Right lung (tissue), 5 donors: ENCODE results near the gene AMIGO3. TPM values are rescaled to one million over a fixed set of nuclear protein-coding genes. Genes with fewer than 3 reads are reported as not detected.
"Not testable (repeated sequence)": the region's sequence is repeated elsewhere in the genome, so short reads cannot be mapped to it uniquely, and the experiment has no call there.

Source experiments
- DNase-seq, 2 donors: peaks; one replicate each; pipeline ENCODE4 v3.0.0-alpha.2; 2013
- polyA plus RNA-seq, 5 donors: library from polyadenylated mRNA; unstranded; fragments of 120-200 nt; gene quantifications; one replicate each; pipeline versions ENCODE4 v1.2.1 to v1.2.3, GENCODE V29; 2013; ENCODE audit warnings: inconsistent platforms in 1 of 5, low replicate concordance in 1 of 5; ENCODE audit not compliant: insufficient read length in 5 of 5, insufficient read depth in 1 of 5

AMIGO3 gene
- polyA plus RNA-seq, 5 donors, result 0.66 to 2.6 (median 1.9) TPM

GRCh38 chr3:49712631-49713317 lies 6.7 kb downstream of the AMIGO3 start:
- DNase-seq, result no peak

- no peak for DNase-seq
These were observed 7.3 kb downstream of the AMIGO3 start for GRCh38 chr3:49712166-49712565.

- no peak for DNase-seq
These were observed 8.0 kb downstream of the AMIGO3 start for GRCh38 chr3:49711489-49711888.

- no peak for DNase-seq
These were observed 9.6 kb downstream of the AMIGO3 start for GRCh38 chr3:49709852-49710251.

GRCh38 chr3:49707113-49707480 lies 12.4 kb downstream of the AMIGO3 start:
- no peak for DNase-seq

GRCh38 chr3:49706456-49707112 lies 12.9 kb downstream of the AMIGO3 start:
- no peak for DNase-seq

- no peak for DNase-seq
These were observed 14.0 kb downstream of the AMIGO3 start for GRCh38 chr3:49705390-49705960.

GRCh38 chr3:49704629-49705028 lies 14.9 kb downstream of the AMIGO3 start:
- no peak for DNase-seq

- no peak for DNase-seq
These were observed 15.5 kb downstream of the AMIGO3 start for GRCh38 chr3:49703956-49704355.

- DNase-seq, result peak in 1 of 2 donors; percentile 29
These were observed 16.0 kb downstream of the AMIGO3 start for GRCh38 chr3:49703443-49703927.

GRCh38 chr3:49702672-49703071 lies 16.8 kb downstream of the AMIGO3 start:
- no peak for DNase-seq

- no peak for DNase-seq
These were observed 18.0 kb downstream of the AMIGO3 start for GRCh38 chr3:49701388-49702077.

- no peak for DNase-seq
These were observed 18.9 kb downstream of the AMIGO3 start for GRCh38 chr3:49700453-49701128.

GRCh38 chr3:49700014-49700413 lies 19.5 kb downstream of the AMIGO3 start:
- DNase-seq, result no peak

GRCh38 chr3:49699281-49699979 lies 20.1 kb downstream of the AMIGO3 start:
- DNase-seq, result no peak

GRCh38 chr3:49695350-49696015 lies 24.0 kb downstream of the AMIGO3 start:
- not testable (repeated sequence) for DNase-seq

- not testable (repeated sequence) for DNase-seq
These were observed 24.9 kb downstream of the AMIGO3 start for GRCh38 chr3:49694409-49695070.

GRCh38 chr3:49691481-49691880 lies 28.0 kb downstream of the AMIGO3 start:
- not testable (repeated sequence) for DNase-seq

- DNase-seq, result not testable (repeated sequence)
These were observed 28.6 kb downstream of the AMIGO3 start for GRCh38 chr3:49690856-49691255.
